Hematopoietic multipotent progenitor cell treated with erythropoietin and hydrocortisone succinate and interleukin-3 and kit ligand, for 4 days (in vitro differentiated cells): ENCODE measurements around the gene MORN4.
A peak's percentile ranks its signal among the peaks of the same experiment; 100 is the strongest.
"Not testable (repeated sequence)": the region's sequence is repeated elsewhere in the genome, so short reads cannot be mapped to it uniquely, and the experiment has no call there.

Experiments
- DNase-seq: peaks from one replicate; pipeline ENCODE4 v3.0.0-alpha.2; 2015

MORN4 gene

DNA sequence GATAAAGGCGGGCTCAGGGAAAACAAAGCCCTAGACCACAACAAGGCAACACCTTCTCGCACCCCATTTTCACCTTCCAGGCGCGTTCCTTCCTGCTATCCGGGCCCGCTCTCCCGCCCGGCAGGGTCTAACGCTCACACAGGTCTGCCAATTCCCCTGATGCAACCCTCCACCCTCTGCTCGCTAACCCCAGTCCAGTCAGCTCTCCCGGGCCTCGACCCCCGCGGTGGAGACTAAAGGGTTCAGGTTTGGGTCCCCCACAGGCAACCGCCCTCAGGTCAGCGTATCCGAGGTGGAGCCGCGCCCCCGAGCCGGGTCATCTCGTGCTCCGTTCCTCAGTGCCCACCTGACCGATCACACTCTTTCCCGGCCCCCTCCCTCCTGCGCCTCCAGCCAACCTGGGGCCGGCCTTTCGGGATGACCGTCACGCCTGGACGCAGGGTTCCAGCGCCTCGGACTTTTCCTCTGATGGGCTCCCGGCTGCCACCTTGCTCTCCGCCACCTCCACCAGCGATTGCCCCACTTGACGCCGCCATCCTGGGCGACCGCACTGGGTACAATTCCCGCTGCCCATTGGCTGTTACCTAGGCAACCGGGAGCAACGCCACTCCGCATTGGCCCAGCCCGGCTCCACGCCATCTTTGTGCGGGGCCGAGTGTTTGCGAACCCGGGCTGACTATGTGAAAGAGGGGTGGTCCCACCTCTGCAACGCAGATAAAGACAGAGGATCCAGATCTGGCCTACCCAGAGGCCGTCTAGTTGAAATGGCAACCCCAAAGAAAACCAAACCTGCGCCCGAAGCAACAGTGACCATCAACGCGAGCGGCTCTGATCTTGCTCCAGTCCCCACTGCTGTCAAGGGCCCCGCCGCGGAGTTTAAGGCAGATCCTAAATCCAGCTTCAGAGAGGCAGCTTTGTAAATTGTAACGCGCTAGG is at the start of gene MORN4:
TSS of gene MORN4 (minus strand) at position 552 of the 936 bp plus-strand sequence. CDS start 13,847 bp downstream, outside the sequence.
- peak; percentile 97 for DNase-seq

DNA sequence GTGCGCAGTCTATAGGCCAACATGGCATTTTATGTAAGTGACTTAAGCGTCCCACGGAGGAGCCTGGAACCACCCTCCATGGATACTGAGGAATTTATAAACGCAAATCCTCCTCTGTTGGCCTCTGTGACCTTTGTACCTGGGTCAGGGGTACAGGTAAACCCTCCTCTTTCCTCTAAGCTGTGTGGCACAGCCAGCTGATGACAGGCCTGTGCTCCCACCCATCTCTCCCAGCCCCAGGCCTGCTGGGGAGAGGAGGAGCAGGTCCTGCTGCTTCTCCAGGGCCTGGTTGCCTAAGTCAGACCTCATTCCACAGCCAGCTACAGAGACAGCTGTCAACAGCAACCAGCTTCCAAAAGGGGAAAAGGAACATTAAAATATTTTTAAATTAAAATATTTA is 48.7 kb upstream of the MORN4 start:
- DNase-seq = no peak

DNA sequence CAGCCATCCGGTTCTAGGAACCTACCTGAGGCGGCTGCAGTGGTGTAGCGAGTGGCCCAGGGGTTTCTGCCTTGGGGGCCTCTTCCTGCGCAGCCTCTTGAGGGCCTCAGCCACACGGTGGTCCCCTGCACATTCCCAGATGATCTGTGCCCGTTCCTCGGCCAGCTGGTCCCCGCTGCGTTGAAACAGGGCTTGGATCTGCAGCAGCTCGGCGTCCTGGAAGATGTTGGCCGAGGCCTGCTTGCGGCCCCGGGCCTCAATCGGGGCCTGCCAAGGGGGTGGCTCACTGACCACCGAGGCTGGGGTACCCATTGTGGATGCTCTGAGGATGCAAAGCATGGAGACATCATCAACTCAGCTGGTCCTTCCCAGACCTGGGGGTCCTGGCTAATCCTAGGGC is 46.3 kb upstream of the MORN4 start:
- no peak for DNase-seq

DNA sequence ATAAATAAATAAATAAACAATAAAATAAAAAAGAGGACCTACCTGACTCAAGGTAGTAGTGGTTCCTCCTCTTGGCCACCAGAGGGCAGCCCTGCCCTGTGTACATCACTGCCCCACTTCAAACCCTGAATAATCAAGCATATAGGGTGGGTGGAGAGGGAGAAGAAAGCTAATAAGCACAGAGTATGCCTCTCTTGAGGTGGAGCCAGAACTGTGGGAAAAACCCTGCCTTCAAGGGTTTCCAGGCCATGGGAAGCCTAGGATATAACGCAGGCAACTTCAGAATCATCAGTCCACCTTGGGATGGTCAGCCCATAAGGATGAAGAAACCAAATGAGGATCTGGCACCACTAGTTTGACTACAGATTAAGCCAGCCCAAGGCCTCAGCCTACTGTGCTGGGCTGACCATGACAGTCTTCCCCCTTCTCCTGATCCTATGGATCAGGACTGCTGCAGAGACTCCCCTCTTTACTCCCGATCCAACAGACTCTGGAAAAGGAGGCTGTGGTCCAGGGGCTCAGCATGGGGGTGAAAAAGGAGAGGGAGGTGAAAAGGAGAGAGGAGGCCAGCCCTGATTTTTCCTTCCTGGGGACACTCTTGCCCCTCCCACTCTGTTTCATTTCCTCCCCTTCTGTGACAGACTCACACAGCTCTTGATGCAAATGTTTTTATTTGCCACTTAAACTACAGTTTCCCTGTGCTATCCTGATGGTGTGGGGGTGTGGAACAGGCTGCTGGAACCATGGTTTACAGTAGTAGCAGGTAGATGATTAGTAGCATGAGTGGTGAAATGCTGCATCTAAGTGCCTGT is 43.7 kb upstream of the MORN4 start:
- DNase-seq = peak; percentile 77

DNA sequence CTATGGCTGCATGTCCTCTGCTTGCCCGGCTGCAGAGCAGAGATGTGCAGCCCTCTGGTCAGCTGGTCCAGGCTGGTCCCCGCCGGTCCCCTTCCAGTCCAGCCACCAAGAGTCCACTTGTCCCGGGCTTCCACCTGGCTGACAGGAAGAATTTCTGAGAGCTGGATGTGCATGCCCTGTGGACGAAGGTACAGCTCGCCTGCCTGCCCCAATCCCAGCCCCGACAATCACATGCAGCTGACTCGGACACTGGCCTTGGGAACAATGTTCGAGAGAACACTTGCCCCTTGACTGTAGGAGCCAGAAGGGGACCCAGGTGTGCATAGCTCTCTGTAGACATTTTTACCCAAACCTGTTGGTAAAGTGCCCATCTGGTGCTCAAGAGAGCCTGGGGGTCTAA is 41.9 kb upstream of the MORN4 start:
- no peak for DNase-seq

DNA sequence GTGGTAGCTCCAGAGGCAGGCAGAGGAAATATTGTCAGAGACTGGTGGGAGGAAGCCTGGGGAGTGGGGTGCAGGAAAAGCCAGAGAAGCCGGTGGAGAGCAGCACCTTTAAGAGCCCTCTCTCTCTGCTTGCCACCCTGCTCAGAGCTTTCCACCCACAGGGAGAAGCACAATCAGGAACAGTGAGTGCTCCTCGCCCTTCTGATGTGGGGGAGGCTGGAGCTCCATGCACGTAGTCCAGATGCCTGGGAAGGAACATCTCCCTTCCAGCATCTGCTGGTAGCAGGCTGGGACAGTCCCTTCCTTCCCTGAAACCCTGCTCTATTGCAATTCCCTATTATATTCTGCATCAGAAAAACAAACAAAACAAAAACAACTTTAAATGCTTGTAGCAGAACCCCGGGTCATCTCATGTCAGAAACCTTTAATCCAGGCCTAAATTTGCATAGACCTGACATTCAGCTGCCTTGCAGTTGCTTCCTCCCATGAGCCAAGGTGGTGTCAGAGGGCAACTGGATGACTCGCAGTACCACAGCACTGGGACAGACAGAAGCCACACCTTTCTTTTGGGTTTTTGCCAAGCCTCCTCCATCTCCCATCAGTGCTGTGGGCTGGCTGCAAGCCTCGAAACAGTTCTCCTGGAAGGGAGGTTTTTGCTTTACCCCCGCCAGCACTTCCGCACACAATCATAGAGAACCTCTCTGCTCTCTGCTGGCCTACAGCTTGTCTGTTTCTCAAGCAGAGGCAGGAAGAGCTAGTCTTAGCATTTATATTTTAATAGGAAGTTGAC is 40.6 kb upstream of the MORN4 start:
- peak; percentile 87 for DNase-seq

DNA sequence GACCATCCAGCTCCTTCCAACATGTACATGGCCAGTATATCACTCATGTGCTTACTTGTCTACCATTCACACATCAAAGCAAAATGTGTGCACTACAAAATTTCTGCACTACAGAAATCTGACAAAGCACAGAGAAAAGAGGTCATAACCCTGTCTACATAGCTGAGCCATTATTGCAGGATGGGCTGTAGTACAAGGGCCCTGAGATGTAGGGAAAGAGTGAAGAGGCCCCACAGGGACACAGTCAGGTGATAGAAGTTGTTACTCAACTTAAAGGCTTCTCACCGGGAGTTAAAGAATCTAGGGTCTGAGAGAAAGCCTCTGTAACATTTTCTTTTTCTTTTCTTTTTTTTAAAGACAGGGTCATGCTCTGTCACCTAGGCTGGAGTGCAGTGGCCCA is 36.3 kb upstream of the MORN4 start:
- no peak for DNase-seq

DNA sequence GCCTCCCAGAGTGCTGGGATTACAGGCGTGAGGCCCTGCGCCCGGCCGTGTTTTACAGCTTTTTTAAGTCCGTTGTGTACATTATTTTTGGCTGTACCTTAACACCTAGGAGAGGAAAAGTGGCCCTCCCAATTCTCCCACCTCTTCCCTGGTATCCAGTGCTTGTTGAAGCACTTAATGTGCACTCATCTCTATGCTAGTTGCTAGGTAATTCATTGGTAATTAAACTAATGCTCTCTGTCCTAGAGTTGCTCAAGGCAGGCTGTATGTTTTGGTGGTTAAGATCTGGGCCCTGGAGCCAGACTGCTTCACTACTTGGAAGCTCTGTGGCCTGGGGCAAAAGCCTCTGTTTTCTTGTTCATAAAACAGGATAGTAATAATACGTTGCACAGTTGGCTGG is 34.2 kb upstream of the MORN4 start:
- no peak for DNase-seq

DNA sequence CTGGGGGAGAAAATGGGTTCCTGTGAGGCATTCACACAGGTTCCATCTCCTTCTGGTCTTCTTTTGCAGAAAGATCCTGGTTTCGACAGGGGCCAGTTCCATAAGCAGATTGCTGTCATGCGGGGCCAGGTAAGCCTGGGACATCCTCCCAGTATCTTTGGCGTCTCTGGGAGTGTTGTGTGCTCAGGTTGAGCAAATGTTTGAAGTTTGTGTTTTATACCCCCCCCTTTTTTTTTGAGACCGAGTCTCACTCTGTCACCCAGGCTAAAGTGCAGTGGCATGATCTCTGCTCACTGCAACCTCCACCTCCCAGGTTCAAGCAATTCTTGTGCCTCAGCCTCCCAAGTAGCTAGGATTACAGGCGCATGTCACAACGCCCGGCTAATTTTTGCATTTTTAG is 33.7 kb upstream of the MORN4 start:
- DNase-seq = no peak

DNA sequence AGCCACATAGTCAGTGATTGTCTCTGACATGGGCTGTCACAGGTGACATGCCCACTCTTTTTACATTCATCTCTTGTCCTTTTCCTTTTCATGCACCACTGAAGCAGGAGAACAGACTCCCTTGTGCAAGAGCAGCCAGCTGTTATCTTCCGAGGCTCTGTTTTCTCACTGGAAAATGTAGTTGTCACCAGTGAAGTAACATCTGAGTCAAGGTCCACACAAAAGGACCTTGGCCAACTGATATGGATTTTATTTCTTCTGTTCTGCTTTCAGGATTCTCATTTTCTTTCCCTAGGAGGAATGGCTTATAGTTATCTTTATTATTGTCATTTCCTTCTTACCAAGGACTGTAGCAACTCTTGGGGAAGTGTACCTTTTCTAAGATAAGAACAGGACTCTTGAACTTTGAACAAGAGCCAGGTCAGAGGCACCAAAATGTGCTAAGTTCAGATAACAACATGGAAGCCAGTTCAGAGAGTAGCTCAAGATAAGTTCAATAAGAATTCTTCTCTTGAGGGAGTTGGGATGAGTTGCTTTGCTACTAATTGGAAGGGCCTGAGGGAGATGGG is 31.1 kb upstream of the MORN4 start:
- peak; percentile 92 for DNase-seq

DNA sequence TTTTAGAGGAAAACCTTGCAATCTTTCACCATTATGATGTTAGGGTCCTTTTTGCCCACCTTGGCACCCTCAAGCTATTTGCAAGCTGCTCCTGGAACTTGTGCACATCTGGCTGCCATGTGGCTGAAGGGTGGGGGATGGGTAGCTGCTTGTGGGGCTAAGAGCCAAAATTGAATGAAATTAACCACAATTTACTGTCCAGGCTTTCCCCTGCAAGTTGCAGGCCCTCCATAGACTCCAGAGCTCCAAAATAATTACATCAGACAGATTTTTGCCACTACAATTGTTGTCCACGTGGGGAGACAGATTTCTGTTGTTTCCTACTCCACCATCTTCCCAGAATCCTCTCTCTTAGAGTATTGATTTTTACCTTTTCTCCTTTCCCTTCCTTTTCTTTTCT is 26.3 kb upstream of the MORN4 start:
- DNase-seq = peak; percentile 47

DNA sequence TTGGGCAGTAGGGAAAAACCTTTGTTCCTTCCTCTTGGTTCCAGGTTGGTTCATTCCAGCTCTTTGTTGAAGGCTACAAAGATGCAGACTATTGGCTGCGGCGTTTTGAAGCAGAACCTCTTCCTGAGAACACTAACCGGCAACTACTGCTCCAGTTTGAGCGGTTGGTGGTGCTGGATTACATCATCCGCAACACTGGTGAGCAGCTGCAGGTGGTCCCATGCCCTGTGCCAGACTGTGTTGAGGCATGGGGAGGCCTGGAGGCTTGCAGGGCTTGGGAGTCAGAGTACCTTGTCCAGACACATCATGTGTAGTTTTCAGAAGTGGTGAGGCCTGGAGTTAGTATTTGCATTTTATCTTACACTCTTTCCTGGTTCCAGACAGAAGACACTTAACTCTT is 23.5 kb upstream of the MORN4 start:
- DNase-seq = no peak

DNA sequence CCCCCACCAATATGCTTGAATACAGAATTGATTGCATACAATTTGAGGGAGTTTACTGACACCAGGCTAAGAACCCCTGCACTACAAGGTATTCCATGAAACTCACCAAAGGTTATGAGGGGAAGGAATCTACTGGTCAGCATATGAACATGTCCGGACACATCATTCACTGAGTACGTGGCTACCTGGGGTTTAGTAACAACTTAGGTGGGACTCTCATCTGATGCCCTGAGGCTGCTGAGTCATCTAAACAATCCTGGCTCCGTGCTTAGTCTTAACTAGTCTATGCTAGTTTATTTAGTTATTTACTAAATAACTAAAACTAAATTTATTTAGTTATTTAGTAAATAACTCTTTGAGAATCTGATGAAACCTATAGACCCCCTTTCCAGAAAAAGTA is 18.5 kb upstream of the MORN4 start:
- no peak for DNase-seq

DNA sequence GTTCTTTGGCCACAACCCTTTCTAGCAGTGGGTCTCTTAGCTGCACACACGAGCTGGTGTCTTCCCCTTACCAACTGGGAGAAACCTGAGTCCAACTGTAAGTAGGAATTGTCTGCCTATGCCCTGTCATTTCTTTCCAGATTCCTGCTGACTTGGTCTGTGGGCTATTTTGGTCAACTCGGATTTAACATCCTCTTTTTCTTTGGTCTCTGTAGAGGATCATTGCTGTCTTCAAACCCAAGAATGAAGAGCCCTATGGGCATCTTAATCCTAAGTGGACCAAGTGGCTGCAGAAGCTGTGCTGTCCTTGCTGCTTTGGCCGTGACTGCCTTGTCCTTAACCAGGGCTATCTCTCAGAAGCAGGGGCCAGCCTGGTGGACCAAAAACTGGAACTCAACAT is 17.4 kb upstream of the MORN4 start:
- no peak for DNase-seq

DNA sequence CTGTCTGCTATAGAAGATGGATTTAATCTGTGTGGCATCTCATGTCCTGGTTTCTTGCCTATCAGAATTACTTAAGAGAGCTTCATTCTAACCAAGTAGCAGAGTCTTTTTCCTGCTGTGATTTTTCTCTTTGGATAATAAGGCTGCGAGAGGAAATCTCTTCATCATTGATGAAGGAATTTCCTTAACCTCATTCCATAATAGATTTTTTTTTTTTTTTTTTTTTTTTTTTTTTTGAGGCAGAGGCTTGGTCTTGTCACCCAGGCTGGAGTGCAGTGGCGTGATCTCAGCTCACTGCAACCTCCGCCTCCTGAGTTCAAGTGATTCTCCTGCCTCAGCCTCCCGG is 16.1 kb upstream of the MORN4 start:
- not testable (repeated sequence) for DNase-seq

DNA sequence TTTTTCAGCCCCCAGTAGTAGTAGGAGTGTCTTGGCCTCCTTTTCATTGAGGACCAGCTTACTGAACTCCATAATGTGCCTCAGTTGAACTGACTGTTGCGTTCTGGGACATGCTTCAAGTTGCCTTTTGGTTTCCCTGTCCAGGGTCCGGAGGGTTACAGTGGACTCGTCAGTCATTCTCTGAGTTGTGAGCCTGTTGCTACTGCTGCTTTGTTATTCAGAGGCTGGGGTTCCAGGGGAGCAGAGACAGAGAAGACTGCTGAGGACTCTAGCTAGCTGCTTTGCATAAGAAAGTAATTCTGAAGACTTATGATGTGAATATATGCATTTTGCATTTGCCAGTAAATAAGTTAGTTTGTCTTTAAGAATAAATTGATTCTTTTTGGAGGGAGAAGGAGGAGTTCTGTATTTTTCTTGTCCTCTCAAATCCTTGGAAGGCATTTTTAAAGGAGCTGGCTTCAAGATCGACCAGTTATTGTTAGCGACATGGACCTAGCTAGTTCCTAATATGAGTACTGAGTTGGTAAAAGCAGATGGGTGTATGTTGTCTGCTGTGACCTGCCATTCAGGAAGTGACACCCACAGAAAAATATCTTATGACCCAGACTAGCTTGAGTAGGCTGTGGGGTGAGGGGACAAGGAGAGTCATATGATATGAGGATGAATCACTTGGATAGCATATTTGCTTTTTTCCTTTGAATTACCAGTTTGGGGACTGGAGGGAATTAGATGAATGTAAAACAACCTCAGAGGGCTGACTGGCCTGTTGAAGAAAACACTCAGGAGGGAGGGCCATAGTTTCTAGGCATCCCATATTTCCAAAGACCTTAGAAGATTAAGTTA is 15.5 kb upstream of the MORN4 start:
- DNase-seq = peak; percentile 86

DNA sequence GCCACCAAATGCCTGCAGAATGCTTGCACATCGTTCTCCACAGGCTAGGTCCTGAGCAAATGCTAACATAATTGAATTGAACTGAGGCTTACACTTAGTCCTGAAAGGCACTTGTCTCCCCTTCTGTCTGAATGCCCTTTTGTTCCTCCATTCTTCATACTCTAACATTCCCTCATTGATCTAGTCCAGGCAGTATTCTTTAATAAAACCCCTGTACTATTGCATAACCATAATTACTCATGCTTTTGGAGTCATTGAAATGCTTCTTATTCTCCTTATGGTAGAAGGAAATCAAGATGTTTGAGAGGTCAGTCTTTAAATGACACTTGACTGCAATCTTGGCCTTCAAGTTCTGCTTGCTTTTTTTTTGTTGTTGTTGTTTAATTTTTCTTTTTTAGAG is 14.3 kb upstream of the MORN4 start:
- DNase-seq = no peak

DNA sequence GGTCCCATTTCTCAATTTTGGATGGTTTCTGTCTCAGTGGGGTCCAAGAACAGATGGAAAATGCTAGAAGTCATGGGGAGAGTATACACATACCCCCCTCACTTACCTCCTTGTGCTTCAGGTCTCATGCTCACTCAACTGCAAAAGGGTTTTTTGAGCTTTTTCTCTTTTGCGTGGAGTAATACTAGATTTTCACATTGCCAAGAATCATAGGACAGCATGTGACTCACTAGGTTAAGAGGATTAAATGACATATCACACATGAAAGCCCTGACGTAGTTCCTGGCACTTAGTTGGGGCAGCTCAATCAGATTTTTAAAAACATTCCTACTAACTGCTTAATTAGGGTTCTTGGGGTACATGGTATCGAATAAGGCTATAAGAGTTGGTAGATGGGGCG is 11.6 kb upstream of the MORN4 start:
- no peak for DNase-seq

DNA sequence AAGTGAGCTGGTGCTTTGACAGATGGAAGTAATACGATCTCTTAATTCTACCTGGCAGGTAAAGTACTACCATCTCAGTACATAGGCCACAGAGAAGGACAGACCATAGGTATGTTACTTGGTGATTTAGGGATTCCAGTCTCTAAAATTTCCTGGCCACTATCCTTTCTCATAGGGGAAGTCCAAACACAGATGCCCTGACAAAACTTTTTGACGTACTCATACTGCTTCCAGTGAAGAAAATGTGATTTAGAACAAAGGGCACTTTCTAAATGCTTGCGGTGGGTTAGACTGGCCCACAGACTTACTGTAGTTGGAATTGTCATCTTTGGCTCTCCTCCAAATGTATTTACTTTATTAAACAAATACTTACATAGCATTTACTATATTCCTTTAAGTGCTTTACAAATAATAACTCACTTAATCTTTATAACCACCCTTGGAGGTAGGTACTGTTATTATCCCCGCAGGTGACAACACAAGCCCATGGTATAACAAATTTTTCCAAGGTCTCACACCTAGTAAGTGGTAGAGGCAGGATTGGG is 10.2 kb upstream of the MORN4 start:
- no peak for DNase-seq

DNA sequence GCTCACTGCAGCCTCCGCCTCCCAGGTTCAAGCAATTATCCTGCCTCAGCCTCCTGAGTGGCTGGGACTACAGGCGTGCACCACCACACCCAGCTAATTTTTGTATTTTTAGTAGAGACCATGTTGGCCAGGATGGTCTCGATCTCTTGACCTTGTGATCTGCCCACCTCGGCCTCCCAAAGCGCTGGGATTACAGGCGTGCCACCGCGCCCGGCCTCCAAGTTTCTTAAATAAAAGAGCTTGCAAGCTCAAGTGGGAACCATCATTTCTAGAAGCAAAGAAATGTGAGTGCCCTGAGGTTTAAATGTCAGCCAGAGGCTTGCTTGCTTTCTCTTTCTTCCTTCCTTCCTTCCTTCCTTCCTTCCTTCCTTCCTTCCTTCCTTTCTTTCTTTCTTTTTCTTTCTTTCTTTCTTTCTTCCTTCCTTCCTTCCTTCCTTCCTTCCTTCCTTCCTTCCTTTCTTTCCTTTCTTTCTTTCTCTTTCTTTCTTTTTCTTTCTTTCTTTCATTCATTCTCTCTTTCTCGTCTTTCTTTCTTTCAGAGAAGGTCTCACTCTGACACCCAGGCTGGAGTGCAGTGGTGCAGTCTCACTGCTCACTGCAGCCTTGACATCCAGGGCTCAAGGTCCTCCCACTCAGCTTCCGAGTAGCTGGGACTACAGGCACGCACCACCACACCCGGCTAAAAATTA is 9.3 kb upstream of the MORN4 start:
- DNase-seq = not testable (repeated sequence)
